AG04450 (cell line): ENCODE results near the gene CALHM5. TPM values are rescaled to one million over a fixed set of nuclear protein-coding genes. Genes with fewer than 3 reads are reported as not detected.

Source experiments
- CTCF ChIA-PET: fragments of 300-600, 350-600 bp; formaldehyde crosslinking; extraction: SDS; loops from one replicate; lab custom pipeline; 2022; ENCODE audit warnings: antibody characterized with exemption, inconsistent platforms; lab: Charles Lee
- POLR2A ChIA-PET: fragments of 350-600 bp; formaldehyde crosslinking; extraction: SDS; loops from one replicate; lab custom pipeline; 2021; ENCODE audit warnings: antibody characterized with exemption, inconsistent platforms; lab: Yijun Ruan, JAX
- DNase-seq: peaks from one replicate; pipeline ENCODE4 v3.0.0-alpha.2; 2011; ENCODE audit warnings: low read depth, low spot score
- H3K27ac ChIP-seq: one replicate; pipeline ENCODE4 v1.5.1; 2012; ENCODE audit warnings: low read depth, low read length, control low read depth
- H3K27me3 ChIP-seq: one replicate; pipeline ENCODE4 v1.6.0; 2012; ENCODE audit warnings: low read length; ENCODE audit not compliant: control insufficient read depth, insufficient read depth
- H3K4me3 ChIP-seq: 2 replicates; pipeline ENCODE4 v1.5.1; 2011; ENCODE audit warnings: mild to moderate bottlenecking, low read depth, low read length, control low read depth
- H3K9me3 ChIP-seq: 2 replicates; pipeline ENCODE4 v1.5.1; 2012; ENCODE audit warnings: low read length; ENCODE audit not compliant: control insufficient read depth, insufficient read depth
- polyA plus RNA-seq: library from polyadenylated mRNA; depleted of rRNA; stranded (reverse); fragments of >200 nt; gene quantifications from 2 replicates; pipeline ENCODE4 v1.2.3, GENCODE V29; 2011
- TF ChIP-seq, protein P1 (sequence below): IDR thresholded peaks from 2 replicates; pipeline ENCODE4 v1.5.1; 2011; ENCODE audit warnings: low read depth, low read length, control low read depth, inconsistent platforms

Gene CALHM5
- polyA plus RNA-seq, 1 experiment: 7.7 TPM

GRCh38 chr6:116514111-116514510 is 2.7 kb downstream of the CALHM5 start:
- Histone ChIP-seq H3K27me3 (no peaks in the 10 kb centered on the region), H3K9me3 (no peaks in the 10 kb centered on the region), H3K27ac (no peak overlapping the region), H3K4me3 (peak overlapping the region; percentile 15)
- ChIA-PET CTCF (interaction anchor here (1.3 to 9.0 kb wide), 5 partner anchors 13 to 246 kb away, joined by 3 to 78 read pairs (median 59); no protein-coding TSS in a partner anchor), POLR2A (no interaction called here)
- DNase-seq: no peak
- TF ChIP-seq, protein P1, sequence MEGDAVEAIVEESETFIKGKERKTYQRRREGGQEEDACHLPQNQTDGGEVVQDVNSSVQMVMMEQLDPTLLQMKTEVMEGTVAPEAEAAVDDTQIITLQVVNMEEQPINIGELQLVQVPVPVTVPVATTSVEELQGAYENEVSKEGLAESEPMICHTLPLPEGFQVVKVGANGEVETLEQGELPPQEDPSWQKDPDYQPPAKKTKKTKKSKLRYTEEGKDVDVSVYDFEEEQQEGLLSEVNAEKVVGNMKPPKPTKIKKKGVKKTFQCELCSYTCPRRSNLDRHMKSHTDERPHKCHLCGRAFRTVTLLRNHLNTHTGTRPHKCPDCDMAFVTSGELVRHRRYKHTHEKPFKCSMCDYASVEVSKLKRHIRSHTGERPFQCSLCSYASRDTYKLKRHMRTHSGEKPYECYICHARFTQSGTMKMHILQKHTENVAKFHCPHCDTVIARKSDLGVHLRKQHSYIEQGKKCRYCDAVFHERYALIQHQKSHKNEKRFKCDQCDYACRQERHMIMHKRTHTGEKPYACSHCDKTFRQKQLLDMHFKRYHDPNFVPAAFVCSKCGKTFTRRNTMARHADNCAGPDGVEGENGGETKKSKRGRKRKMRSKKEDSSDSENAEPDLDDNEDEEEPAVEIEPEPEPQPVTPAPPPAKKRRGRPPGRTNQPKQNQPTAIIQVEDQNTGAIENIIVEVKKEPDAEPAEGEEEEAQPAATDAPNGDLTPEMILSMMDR: no peak

GRCh38 chr6:116515141-116515540 is 3.7 kb downstream of the CALHM5 start:
- POLR2A ChIA-PET: no interaction called here
- DNase-seq: no peak
- CTCF ChIA-PET: interaction anchor here (0.6 to 9.0 kb wide), 7 partner anchors 19 to 298 kb away, joined by 4 to 78 read pairs (median 7); no protein-coding TSS in a partner anchor
- TF ChIP-seq, protein P1: no peak
- Histone ChIP-seq H3K9me3 (no peaks in the 10 kb centered on the region), H3K27me3 (no peaks in the 10 kb centered on the region), H3K4me3 (no peak overlapping the region), H3K27ac (no peak overlapping the region)

DNA sequence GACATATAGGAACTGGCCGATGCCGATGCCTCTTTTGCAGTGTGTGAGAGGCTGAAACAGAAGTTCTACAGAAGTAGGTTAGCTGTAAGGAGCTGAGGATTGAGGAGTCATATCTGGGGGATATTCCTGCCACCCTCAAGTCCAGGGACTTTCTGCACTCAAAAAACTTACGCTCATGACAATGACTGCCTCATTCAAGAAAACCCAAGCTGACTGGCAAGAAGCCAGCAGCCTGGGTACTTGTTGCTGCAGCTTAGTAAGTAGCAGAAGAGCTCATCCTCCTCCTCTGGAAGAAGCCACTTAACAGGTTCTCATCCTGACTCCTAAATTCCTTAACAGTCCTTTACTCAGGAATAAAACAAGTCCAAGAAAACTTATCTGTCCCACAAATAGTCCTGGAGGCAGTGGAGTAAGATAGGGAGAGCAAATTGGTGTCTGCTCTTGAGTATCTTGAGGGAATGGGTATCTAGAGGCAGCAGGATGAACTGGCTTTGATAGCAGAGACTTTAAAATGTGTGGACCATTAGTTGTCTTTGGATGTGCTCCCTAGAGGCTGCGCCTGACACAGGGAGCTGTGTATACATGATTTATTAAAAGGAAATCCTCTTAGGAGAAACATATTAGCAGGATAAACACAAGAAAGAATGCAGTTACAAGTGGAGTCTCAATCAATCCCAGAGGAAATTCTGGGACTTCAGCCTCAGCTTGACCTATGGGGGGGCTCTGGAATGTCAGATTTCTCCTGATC is 7.4 kb downstream of the CALHM5 start:
- ChIA-PET POLR2A (interaction anchor here (0.6 kb wide), 1 partner anchor 64 kb away, joined by 4 read pairs; no protein-coding TSS in a partner anchor), CTCF (interaction anchor here (0.6 to 9.0 kb wide), 5 partner anchors 15 to 252 kb away, joined by 3 to 75 read pairs (median 7); no protein-coding TSS in a partner anchor)
- DNase-seq: no peak
- Histone ChIP-seq H3K27ac (no peak overlapping the region), H3K9me3 (no peaks in the 10 kb centered on the region), H3K4me3 (no peak overlapping the region), H3K27me3 (no peaks in the 10 kb centered on the region)
- TF ChIP-seq, protein P1: no peak

DNA sequence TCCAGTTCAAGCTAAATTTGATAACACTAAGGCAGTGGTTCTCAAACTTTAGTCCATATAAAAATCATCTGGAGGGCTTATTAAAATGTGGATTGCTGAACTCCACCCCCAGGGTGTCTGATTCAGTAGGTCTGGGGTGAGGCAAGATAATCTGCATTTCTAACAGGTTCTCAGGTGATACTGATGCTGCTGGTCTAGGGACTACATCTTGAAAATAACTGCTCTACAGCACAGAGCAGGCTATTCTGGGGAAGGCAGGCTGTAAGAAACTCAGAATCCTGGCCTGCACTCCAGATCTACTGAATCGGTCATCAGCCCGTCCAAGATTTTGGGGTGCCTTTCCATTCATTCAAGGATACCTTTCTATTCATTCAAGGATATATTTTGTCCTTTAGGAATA is 11.5 kb downstream of the CALHM5 start:
- ChIA-PET CTCF (interaction anchor here (1.0 to 2.6 kb wide), 5 partner anchors 10 to 255 kb away, joined by 4 to 17 read pairs (median 6); partner anchors contain the start of gene CALHM5), POLR2A (no interaction called here)
- H3K27me3 ChIP-seq: no peaks in the 10 kb centered on the region
- DNase-seq: no peak
- no peak overlapping the region for H3K27ac ChIP-seq
- H3K9me3 ChIP-seq: no peaks in the 10 kb centered on the region
- TF ChIP-seq, protein P1: no peak
- no peak overlapping the region for H3K4me3 ChIP-seq

DNA sequence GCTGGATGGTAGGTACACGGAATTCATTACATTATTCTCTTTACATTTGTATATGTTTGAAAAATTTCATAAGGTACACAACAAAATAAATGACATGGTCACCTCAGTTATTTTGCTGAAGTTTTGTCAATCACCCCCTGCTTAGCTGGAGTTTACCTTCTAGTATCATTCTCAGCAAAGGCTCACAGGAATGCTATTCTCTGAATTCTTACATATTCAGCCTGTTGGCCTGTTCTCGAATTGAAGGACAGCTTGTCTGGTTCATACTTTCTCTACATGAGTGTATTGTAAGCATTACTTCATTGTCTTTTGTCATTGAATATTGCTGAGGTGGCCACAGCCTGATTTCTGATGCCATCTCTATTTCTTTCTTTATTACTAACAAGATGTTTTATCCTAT is 12.8 kb downstream of the CALHM5 start:
- CTCF ChIA-PET: interaction anchor here (1.4 to 1.5 kb wide), 2 partner anchors 9 to 13 kb away, joined by 3 to 4 read pairs; no protein-coding TSS in a partner anchor
- DNase-seq: no peak
- no peak overlapping the region for H3K27ac ChIP-seq
- no peaks in the 10 kb centered on the region for H3K27me3 ChIP-seq
- no peak overlapping the region for H3K4me3 ChIP-seq
- POLR2A ChIA-PET: no interaction called here
- TF ChIP-seq, protein P1: no peak
- H3K9me3 ChIP-seq: no peaks in the 10 kb centered on the region
